Activated CD4-positive, alpha-beta T cell treated with anti-CD3 and anti-CD28 coated beads, Interleukin-2, amount 10 ng/mL, durations not matched to agents 24 days and 14 days (primary cell): Measurements from ENCODE around the gene PLB1. TPM values are rescaled to one million over a fixed set of nuclear protein-coding genes. Genes with fewer than 3 reads are reported as not detected.
A peak's percentile ranks its signal among the peaks of the same experiment; 100 is the strongest.

Experiments used
- DNase-seq: peaks from one replicate; pipeline ENCODE4 v3.0.0; 2022
- H3K27ac Mint-ChIP-seq: one replicate; pipeline ENCODE4 v1.8.0; 2022; ENCODE audit warnings: mild to moderate bottlenecking, mixed read lengths
- H3K27me3 Mint-ChIP-seq: one replicate; pipeline ENCODE4 v1.8.0; 2022; ENCODE audit warnings: mixed read lengths
- H3K36me3 Mint-ChIP-seq: one replicate; pipeline ENCODE4 v1.8.0; 2022; ENCODE audit warnings: low read depth, mild to moderate bottlenecking, mixed read lengths
- H3K4me1 Mint-ChIP-seq: one replicate; pipeline ENCODE4 v1.8.0; 2021; ENCODE audit warnings: mixed read lengths
- H3K4me3 Mint-ChIP-seq: one replicate; pipeline ENCODE4 v1.8.0; 2022; ENCODE audit warnings: mild to moderate bottlenecking, moderate library complexity, mixed read lengths
- H3K9me3 Mint-ChIP-seq: one replicate; pipeline ENCODE4 v1.8.0; 2021; ENCODE audit warnings: mixed read lengths
- intact Hi-C: fragments of 100-400 bp; cut with micrococcal nuclease; formaldehyde crosslinking; loops from one replicate; pipeline ENCODE4 v1.15.1; 2023
- total RNA-seq: library from RNA; stranded (reverse); gene quantifications from 2 replicates; pipeline ENCODE4 v1.2.3, GENCODE V29; 2022

The PLB1 gene
- total RNA-seq, 1 donor from 2014 or later: 0.63 TPM

- DNase-seq: no peak
- Mint-ChIP-seq H3K4me3 (no peak overlapping the region), H3K4me1 (no peaks in the 10 kb centered on the region), H3K27ac (no peak overlapping the region), H3K9me3 (no peaks in the 10 kb centered on the region), H3K27me3 (peaks cover 36% of the 10 kb centered on the region), H3K36me3 (no peaks in the 10 kb centered on the region)
- intact Hi-C loops: no loop called here
Measured at GRCh38 chr2:28496781-28497180, 921 bp downstream of the PLB1 start.

GRCh38 chr2:28497206-28497605 is 1.3 kb downstream of the PLB1 start:
- Mint-ChIP-seq H3K27me3 (peaks cover 36% of the 10 kb centered on the region), H3K36me3 (no peaks in the 10 kb centered on the region), H3K27ac (no peak overlapping the region), H3K9me3 (no peaks in the 10 kb centered on the region), H3K4me3 (no peak overlapping the region), H3K4me1 (no peaks in the 10 kb centered on the region)
- intact Hi-C loops: no loop called here
- no peak for DNase-seq

- peaks cover 38% of the 10 kb centered on the region for H3K27me3 Mint-ChIP-seq
- H3K36me3 Mint-ChIP-seq: no peaks in the 10 kb centered on the region
- no peak overlapping the region for H3K27ac Mint-ChIP-seq
- H3K4me1 Mint-ChIP-seq: no peaks in the 10 kb centered on the region
- intact Hi-C loops: no loop called here
- peaks cover 5% of the 10 kb centered on the region for H3K9me3 Mint-ChIP-seq
- H3K4me3 Mint-ChIP-seq: no peak overlapping the region
- DNase-seq: no peak
Measured at GRCh38 chr2:28499282-28499681, 3.4 kb downstream of the PLB1 start.

- H3K4me3 Mint-ChIP-seq: no peak overlapping the region
- no peaks in the 10 kb centered on the region for H3K36me3 Mint-ChIP-seq
- DNase-seq: no peak
- peaks cover 5% of the 10 kb centered on the region for H3K9me3 Mint-ChIP-seq
- intact Hi-C loops: no loop called here
- H3K4me1 Mint-ChIP-seq: peaks cover 21% of the 10 kb centered on the region
- no peak overlapping the region for H3K27ac Mint-ChIP-seq
- peaks cover 10% of the 10 kb centered on the region for H3K27me3 Mint-ChIP-seq
Measured at GRCh38 chr2:28505361-28505760, 9.5 kb downstream of the PLB1 start.

- Mint-ChIP-seq H3K4me1 (peaks cover 21% of the 10 kb centered on the region), H3K27ac (peak overlapping the region; percentile 12), H3K9me3 (peaks cover 5% of the 10 kb centered on the region), H3K36me3 (no peaks in the 10 kb centered on the region), H3K4me3 (peak overlapping the region; percentile 4), H3K27me3 (peaks cover 4% of the 10 kb centered on the region)
- no peak for DNase-seq
- intact Hi-C loops: no loop called here
Measured at GRCh38 chr2:28506112-28506910, 10.5 kb downstream of the PLB1 start.

GRCh38 chr2:28507796-28508764 is 12.2 kb downstream of the PLB1 start:
- H3K36me3 Mint-ChIP-seq: no peaks in the 10 kb centered on the region
- peaks cover 18% of the 10 kb centered on the region for H3K9me3 Mint-ChIP-seq
- peaks cover 17% of the 10 kb centered on the region for H3K27me3 Mint-ChIP-seq
- intact Hi-C loops: no loop called here
- no peak overlapping the region for H3K4me3 Mint-ChIP-seq
- peak; percentile 77 for DNase-seq
- peaks cover 24% of the 10 kb centered on the region for H3K4me1 Mint-ChIP-seq
- H3K27ac Mint-ChIP-seq: no peak overlapping the region

GRCh38 chr2:28509361-28509760 is 13.5 kb downstream of the PLB1 start:
- H3K36me3 Mint-ChIP-seq: no peaks in the 10 kb centered on the region
- no peak for DNase-seq
- H3K27ac Mint-ChIP-seq: no peak overlapping the region
- H3K4me3 Mint-ChIP-seq: no peak overlapping the region
- H3K27me3 Mint-ChIP-seq: peaks cover 26% of the 10 kb centered on the region
- intact Hi-C loops: no loop called here
- H3K4me1 Mint-ChIP-seq: peaks cover 24% of the 10 kb centered on the region
- H3K9me3 Mint-ChIP-seq: peaks cover 18% of the 10 kb centered on the region

GRCh38 chr2:28510184-28510583 is 14.3 kb downstream of the PLB1 start:
- Mint-ChIP-seq H3K27me3 (peaks cover 27% of the 10 kb centered on the region), H3K4me1 (peaks cover 24% of the 10 kb centered on the region), H3K27ac (no peak overlapping the region), H3K36me3 (no peaks in the 10 kb centered on the region), H3K4me3 (no peak overlapping the region), H3K9me3 (peaks cover 18% of the 10 kb centered on the region)
- DNase-seq: no peak
- intact Hi-C loops: no loop called here

- intact Hi-C loops: no loop called here
- peaks cover 16% of the 10 kb centered on the region for H3K4me1 Mint-ChIP-seq
- DNase-seq: no peak
- peaks cover 40% of the 10 kb centered on the region for H3K27me3 Mint-ChIP-seq
- no peaks in the 10 kb centered on the region for H3K36me3 Mint-ChIP-seq
- no peak overlapping the region for H3K27ac Mint-ChIP-seq
- no peak overlapping the region for H3K4me3 Mint-ChIP-seq
- peaks cover 18% of the 10 kb centered on the region for H3K9me3 Mint-ChIP-seq
Measured at GRCh38 chr2:28511871-28512606, 16.2 kb downstream of the PLB1 start.

- no peaks in the 10 kb centered on the region for H3K36me3 Mint-ChIP-seq
Measured at GRCh38 chr2:28512607-28512965, 16.7 kb downstream of the PLB1 start.

GRCh38 chr2:28513097-28513496 is 17.2 kb downstream of the PLB1 start:
- peaks cover 45% of the 10 kb centered on the region for H3K27me3 Mint-ChIP-seq
- H3K9me3 Mint-ChIP-seq: peaks cover 18% of the 10 kb centered on the region
- no peak for DNase-seq
- intact Hi-C loops: no loop called here
- H3K4me3 Mint-ChIP-seq: no peak overlapping the region
- no peak overlapping the region for H3K27ac Mint-ChIP-seq
- H3K36me3 Mint-ChIP-seq: no peaks in the 10 kb centered on the region
- H3K4me1 Mint-ChIP-seq: peaks cover 12% of the 10 kb centered on the region

More at GRCh38 chr2:28512607-28512965, 16.7 kb downstream of the PLB1 start:
- no peak for DNase-seq
- H3K27ac Mint-ChIP-seq: no peak overlapping the region
- intact Hi-C loops: no loop called here
- H3K4me1 Mint-ChIP-seq: peaks cover 16% of the 10 kb centered on the region
- H3K4me3 Mint-ChIP-seq: no peak overlapping the region
- H3K27me3 Mint-ChIP-seq: peaks cover 42% of the 10 kb centered on the region
- H3K9me3 Mint-ChIP-seq: peaks cover 18% of the 10 kb centered on the region

GRCh38 chr2:28515176-28515751 is 19.4 kb downstream of the PLB1 start:
- H3K27me3 Mint-ChIP-seq: peaks cover 58% of the 10 kb centered on the region
- H3K36me3 Mint-ChIP-seq: no peaks in the 10 kb centered on the region
- H3K4me1 Mint-ChIP-seq: peaks cover 3% of the 10 kb centered on the region
- DNase-seq: no peak
- H3K27ac Mint-ChIP-seq: no peak overlapping the region
- intact Hi-C loops: no loop called here
- H3K9me3 Mint-ChIP-seq: peaks cover 18% of the 10 kb centered on the region
- no peak overlapping the region for H3K4me3 Mint-ChIP-seq

GRCh38 chr2:28516430-28516829 is 20.6 kb downstream of the PLB1 start:
- Mint-ChIP-seq H3K27ac (no peak overlapping the region), H3K9me3 (peaks cover 17% of the 10 kb centered on the region), H3K27me3 (peaks cover 64% of the 10 kb centered on the region), H3K4me1 (peaks cover 3% of the 10 kb centered on the region), H3K4me3 (no peak overlapping the region), H3K36me3 (no peaks in the 10 kb centered on the region)
- intact Hi-C loops: no loop called here
- no peak for DNase-seq
